OCI-LY7 (cell line): ENCODE data around the gene KNDC1. TPM values are rescaled to one million over a fixed set of nuclear protein-coding genes. Genes with fewer than 3 reads are reported as not detected.

Source experiments
- BruUV-seq: library from RNA; stranded (reverse); fragments of 400-500 nt; replicated peaks from 2 replicates; lab custom pipeline; 2021; lab: Mats Ljungman, UMichigan
- CTCF ChIA-PET: fragments of 300-600 bp; sonication (Branson Sonifier 250); formaldehyde crosslinking; loops from one replicate; lab custom pipeline; 2022; ENCODE audit warnings: antibody characterized with exemption; ENCODE audit not compliant: unreplicated experiment; lab: Charles Lee
- POLR2A ChIA-PET: fragments of 300-600 bp; sonication (Branson Sonifier 250); formaldehyde crosslinking; loops from one replicate; lab custom pipeline; 2022; ENCODE audit warnings: antibody characterized with exemption; lab: Charles Lee
- DNase-seq: peaks from one replicate; pipeline ENCODE4 v3.0.0-alpha.2; 2015; ENCODE audit warnings: low spot score
- H2AFZ ChIP-seq: fragments of 200-600 bp; sonication (generic), shearing (Covaris generic); 2 replicates; pipeline ENCODE4 v1.6.1; 2014; ENCODE audit warnings: mild to moderate bottlenecking, antibody characterized with exemption, low read length, moderate library complexity
- H3K27ac ChIP-seq: fragments of 200-600 bp; sonication (generic); 2 replicates; pipeline ENCODE4 v1.5.1; 2014; ENCODE audit warnings: mixed run types, low read depth, mild to moderate bottlenecking, moderate library complexity, low read length, inconsistent platforms; ENCODE audit not compliant: poor library complexity, severe bottlenecking
- H3K36me3 ChIP-seq: fragments of 200-600 bp; sonication (generic); 2 replicates; pipeline ENCODE4 v1.6.1; 2014; ENCODE audit warnings: mild to moderate bottlenecking, antibody characterized with exemption, low read length, moderate library complexity, mixed read lengths; ENCODE audit not compliant: insufficient read depth
- H3K4me1 ChIP-seq: fragments of 200-600 bp; sonication (generic); 2 replicates; pipeline ENCODE4 v1.5.1; 2014; ENCODE audit warnings: mild to moderate bottlenecking, low read length; ENCODE audit not compliant: insufficient read depth, poor library complexity, severe bottlenecking
- H3K4me2 ChIP-seq: fragments of 200-600 bp; sonication (generic); 2 replicates; pipeline ENCODE4 v1.6.1; 2014; ENCODE audit warnings: mild to moderate bottlenecking, low read length
- H3K4me3 ChIP-seq: fragments of 200-600 bp; sonication (generic); 2 replicates; pipeline ENCODE4 v1.5.1; 2014; ENCODE audit warnings: mild to moderate bottlenecking, low read depth, low read length; ENCODE audit not compliant: poor library complexity, severe bottlenecking
- H3K79me2 ChIP-seq: fragments of 200-600 bp; sonication (generic); 2 replicates; pipeline ENCODE4 v1.6.1; 2016; ENCODE audit warnings: low read depth, mild to moderate bottlenecking, low read length, moderate library complexity, mixed read lengths; ENCODE audit not compliant: insufficient read depth
- H3K9me2 ChIP-seq: fragments of 200-600 bp; sonication (generic); 2 replicates; pipeline ENCODE4 v1.6.1; 2016; ENCODE audit warnings: mild to moderate bottlenecking, low read length, mixed read lengths; ENCODE audit not compliant: insufficient read depth
- H3K9me3 ChIP-seq: fragments of 200-600 bp; sonication (generic); 2 replicates; pipeline ENCODE4 v1.6.1; 2014; ENCODE audit warnings: mild to moderate bottlenecking, mixed run types, low read length, mixed read lengths
- H4K20me1 ChIP-seq: fragments of 200-600 bp; sonication (generic); 2 replicates; pipeline ENCODE4 v1.6.1; 2014; ENCODE audit warnings: mild to moderate bottlenecking, antibody characterized with exemption, low read length, moderate library complexity, mixed read lengths; ENCODE audit not compliant: insufficient read depth
- EZH2phosphoT487 ChIP-seq: fragments of 200-600 bp; sonication (generic); IDR thresholded peaks from 2 replicates; pipeline ENCODE4 v1.6.1; 2018; ENCODE audit warnings: low read depth, borderline replicate concordance, mild to moderate bottlenecking, mixed run types, antibody characterized with exemption, low read length, moderate library complexity, mixed read lengths
- intact Hi-C: fragments of 100-400 bp; cut with micrococcal nuclease; formaldehyde crosslinking; loops from one replicate; pipeline ENCODE4 v1.10.0; 2022; ENCODE audit not compliant: unreplicated experiment
- total RNA-seq, 2 experiments: library from RNA; depleted of rRNA in 1 of 2; stranded (reverse); fragments of >200 nt in 1 of 2; shearing (Covaris generic) in 1 of 2; gene quantifications; 2 replicates each; pipeline ENCODE4 v1.2.3, GENCODE V29; 2014 to 2022
- TF ChIP-seq, protein P1 (sequence below): fragments of 200-600 bp; sonication (generic); conservative IDR thresholded peaks from 2 replicates; pipeline ENCODE4 v1.5.1; 2014; ENCODE audit warnings: mild to moderate bottlenecking, antibody characterized with exemption, low read length, moderate library complexity, mixed read lengths

KNDC1 gene
- total RNA-seq, 2 experiments from 2014 or later, result not detected

DNA sequence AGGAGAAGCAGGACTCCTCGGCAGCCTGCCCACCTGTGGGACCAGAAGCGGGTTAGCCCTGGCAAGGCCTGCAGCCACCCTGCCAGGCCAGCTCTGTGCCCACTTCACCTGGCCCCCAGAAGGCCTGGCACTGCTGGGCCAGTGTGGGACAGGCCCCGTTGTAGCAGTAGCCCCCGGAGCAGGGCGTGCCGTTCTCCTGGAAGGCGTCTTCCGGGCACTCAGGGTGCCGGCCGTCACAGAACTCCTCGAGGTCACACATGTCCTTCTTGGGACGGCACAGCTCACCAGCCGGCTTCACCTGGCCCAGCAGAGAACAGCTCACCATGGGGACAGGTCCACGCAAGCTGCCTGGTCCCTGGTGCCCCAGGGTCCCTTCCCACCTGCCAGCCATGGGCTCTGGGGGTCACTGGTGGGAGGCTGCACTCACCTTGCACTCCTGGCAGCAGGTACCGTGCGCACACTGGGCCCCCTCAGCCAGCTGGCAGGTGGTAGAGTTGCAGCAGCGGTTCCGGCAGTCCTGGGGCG is 110.8 kb downstream of the KNDC1 start:
- no peak overlapping the region for H2AFZ ChIP-seq
- H3K4me3 ChIP-seq, result no peak overlapping the region
- no peak overlapping the region for H3K4me2 ChIP-seq
- intact Hi-C loops, result no loop called here
- ChIA-PET POLR2A (no interaction called here), CTCF (no interaction called here)
- no peaks in the 10 kb centered on the region for H3K79me2 ChIP-seq
- H3K36me3 ChIP-seq, result no peaks in the 10 kb centered on the region
- BruUV-seq, result no TSS peak
- H3K9me3 ChIP-seq, result no peaks in the 10 kb centered on the region
- H3K27ac ChIP-seq, result no peak overlapping the region
- H4K20me1 ChIP-seq, result no peaks in the 10 kb centered on the region; the same call in 1 of the 2 replicates
- H3K9me2 ChIP-seq, result no peaks in the 10 kb centered on the region
- TF ChIP-seq EZH2phosphoT487, result no peak
- TF ChIP-seq, protein P1, sequence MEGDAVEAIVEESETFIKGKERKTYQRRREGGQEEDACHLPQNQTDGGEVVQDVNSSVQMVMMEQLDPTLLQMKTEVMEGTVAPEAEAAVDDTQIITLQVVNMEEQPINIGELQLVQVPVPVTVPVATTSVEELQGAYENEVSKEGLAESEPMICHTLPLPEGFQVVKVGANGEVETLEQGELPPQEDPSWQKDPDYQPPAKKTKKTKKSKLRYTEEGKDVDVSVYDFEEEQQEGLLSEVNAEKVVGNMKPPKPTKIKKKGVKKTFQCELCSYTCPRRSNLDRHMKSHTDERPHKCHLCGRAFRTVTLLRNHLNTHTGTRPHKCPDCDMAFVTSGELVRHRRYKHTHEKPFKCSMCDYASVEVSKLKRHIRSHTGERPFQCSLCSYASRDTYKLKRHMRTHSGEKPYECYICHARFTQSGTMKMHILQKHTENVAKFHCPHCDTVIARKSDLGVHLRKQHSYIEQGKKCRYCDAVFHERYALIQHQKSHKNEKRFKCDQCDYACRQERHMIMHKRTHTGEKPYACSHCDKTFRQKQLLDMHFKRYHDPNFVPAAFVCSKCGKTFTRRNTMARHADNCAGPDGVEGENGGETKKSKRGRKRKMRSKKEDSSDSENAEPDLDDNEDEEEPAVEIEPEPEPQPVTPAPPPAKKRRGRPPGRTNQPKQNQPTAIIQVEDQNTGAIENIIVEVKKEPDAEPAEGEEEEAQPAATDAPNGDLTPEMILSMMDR, result no peak
- DNase-seq, result no peak
- peaks cover 15% of the 10 kb centered on the region for H3K4me1 ChIP-seq

DNA sequence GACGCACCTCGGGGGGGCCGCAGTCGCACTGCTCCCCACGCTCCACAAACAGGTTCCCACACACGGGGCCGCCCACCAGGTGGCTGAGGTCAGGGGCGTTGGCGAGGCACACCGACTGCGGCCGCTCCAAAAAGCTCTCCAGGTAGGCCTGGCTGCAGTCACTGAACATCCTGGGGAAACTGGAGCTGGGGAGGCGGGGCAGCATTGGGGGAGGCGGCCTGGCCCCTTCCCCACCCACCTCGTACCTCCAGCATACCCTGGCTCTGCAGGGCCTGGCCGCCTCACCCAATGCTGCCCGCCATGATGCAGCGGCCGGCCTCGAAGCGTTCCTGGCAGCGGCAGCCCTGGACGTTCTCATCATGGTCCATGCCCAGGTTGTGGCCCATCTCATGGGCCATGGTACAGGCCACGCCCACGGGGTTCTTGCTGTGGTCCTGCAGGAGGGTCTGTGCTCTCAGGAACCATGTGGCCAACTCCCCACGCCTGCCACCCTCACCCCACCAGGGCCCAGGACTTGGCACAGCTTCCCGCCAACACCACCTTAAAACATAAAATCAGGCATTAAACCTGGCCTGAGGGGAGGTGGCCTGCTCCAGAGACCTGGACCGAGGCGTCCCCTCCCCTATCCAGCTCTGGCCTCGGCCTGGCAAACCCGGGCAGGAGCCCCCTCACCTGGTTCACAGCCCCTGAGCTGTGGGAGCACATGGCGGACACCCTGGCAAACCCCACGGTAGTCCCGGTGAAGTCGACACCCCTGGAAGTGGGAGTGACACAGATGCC is 111.7 kb downstream of the KNDC1 start:
- no peak overlapping the region for H3K27ac ChIP-seq
- TF ChIP-seq, protein P1, result no peak
- TF ChIP-seq EZH2phosphoT487, result no peak
- no peaks in the 10 kb centered on the region; the same call in 1 of the 2 replicates for H4K20me1 ChIP-seq
- no peak overlapping the region for H3K4me2 ChIP-seq
- no peaks in the 10 kb centered on the region for H3K9me2 ChIP-seq
- DNase-seq, result no peak
- no peaks in the 10 kb centered on the region for H3K36me3 ChIP-seq
- no peaks in the 10 kb centered on the region for H3K79me2 ChIP-seq
- no TSS peak for BruUV-seq
- ChIA-PET CTCF (no interaction called here), POLR2A (no interaction called here)
- no peaks in the 10 kb centered on the region for H3K9me3 ChIP-seq
- H3K4me3 ChIP-seq, result no peak overlapping the region
- peaks cover 24% of the 10 kb centered on the region for H3K4me1 ChIP-seq
- no peak overlapping the region for H2AFZ ChIP-seq
- intact Hi-C loops, result no loop called here
